K562 (cell line): Measurements from ENCODE around the gene OCRL.

Source experiments
- ETV6 ChIP-seq, 3 experiments: fragments of 150-350 bp in 1 of 3; sonication (generic) in 1 of 3; formaldehyde crosslinking in 1 of 3; IDR thresholded peaks; 2 replicates each; pipeline versions ENCODE4 v1.6.1 to v1.8.0; 2014 to 2022; ENCODE audit warnings: borderline replicate concordance in 2 of 3, low read depth in 2 of 3, antibody characterized with exemption in 1 of 3, low read length in 1 of 3, mild to moderate bottlenecking in 1 of 3, missing genetic modification reagents in 1 of 3
- HNRNPK ChIP-seq: fragments of 200-400 bp; formaldehyde crosslinking; IDR thresholded peaks from one replicate; pipeline ENCODE4 v1.6.1; 2018; ENCODE audit warnings: mild to moderate bottlenecking, low read depth, low read length; ENCODE audit not compliant: poor library complexity, severe bottlenecking
- ZNF174 ChIP-seq: fragments of 250-450 bp; sonication (Bioruptor Pico); IDR thresholded peaks from 2 replicates; pipeline ENCODE4 v1.4.0; 2020; ENCODE audit warnings: mild to moderate bottlenecking
- TF ChIP-seq, protein P1 (sequence below), 2 experiments: fragments of 450-650 bp; formaldehyde crosslinking in 1 of 2; IDR thresholded peaks; 2 replicates each; pipeline versions ENCODE4 v1.4.0 to v1.6.1; 2014 to 2020; ENCODE audit warnings: mild to moderate bottlenecking in 2 of 2, borderline replicate concordance in 1 of 2, low read depth in 1 of 2

DNA sequence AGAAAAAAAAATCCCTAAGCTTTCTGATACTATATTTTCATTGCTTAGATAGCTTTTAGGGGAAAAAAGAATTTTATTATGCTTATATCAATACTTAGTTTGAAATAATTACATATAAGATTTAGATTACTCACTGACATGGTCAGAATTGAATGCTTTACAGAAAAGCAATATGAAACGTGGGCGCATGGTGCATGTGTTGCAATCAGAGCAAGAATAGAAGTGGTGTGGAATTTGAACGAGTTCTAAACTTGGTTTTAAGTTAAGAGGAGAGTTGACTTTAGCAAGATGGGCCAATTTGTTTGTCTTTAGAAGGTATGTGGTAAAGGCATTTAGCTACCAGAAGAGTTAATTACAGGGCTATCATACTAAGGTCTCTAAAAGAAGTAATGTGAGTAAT lies 21.4 kb downstream of the OCRL start:
- TF ChIP-seq, protein P1, sequence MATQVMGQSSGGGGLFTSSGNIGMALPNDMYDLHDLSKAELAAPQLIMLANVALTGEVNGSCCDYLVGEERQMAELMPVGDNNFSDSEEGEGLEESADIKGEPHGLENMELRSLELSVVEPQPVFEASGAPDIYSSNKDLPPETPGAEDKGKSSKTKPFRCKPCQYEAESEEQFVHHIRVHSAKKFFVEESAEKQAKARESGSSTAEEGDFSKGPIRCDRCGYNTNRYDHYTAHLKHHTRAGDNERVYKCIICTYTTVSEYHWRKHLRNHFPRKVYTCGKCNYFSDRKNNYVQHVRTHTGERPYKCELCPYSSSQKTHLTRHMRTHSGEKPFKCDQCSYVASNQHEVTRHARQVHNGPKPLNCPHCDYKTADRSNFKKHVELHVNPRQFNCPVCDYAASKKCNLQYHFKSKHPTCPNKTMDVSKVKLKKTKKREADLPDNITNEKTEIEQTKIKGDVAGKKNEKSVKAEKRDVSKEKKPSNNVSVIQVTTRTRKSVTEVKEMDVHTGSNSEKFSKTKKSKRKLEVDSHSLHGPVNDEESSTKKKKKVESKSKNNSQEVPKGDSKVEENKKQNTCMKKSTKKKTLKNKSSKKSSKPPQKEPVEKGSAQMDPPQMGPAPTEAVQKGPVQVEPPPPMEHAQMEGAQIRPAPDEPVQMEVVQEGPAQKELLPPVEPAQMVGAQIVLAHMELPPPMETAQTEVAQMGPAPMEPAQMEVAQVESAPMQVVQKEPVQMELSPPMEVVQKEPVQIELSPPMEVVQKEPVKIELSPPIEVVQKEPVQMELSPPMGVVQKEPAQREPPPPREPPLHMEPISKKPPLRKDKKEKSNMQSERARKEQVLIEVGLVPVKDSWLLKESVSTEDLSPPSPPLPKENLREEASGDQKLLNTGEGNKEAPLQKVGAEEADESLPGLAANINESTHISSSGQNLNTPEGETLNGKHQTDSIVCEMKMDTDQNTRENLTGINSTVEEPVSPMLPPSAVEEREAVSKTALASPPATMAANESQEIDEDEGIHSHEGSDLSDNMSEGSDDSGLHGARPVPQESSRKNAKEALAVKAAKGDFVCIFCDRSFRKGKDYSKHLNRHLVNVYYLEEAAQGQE (IDR thresholded peaks at IDR 0.05; ENCODE audit: borderline replicate concordance) = no peak
- TF ChIP-seq, protein P1 (CRISPR knock-in tag; IDR thresholded peaks at IDR 0.05; ENCODE audit: low read depth) = no peak
- TF ChIP-seq ZNF174 (CRISPR knock-in tag) (no peak), HNRNPK (no peak), ETV6 (IDR thresholded peaks at IDR 0.05; ENCODE audit: borderline replicate concordance in 1 of 2, low read depth in 2 of 2, low read length in 1 of 2) (no peak), ETV6 (CRISPR knock-in tag; IDR thresholded peaks at IDR 0.05; ENCODE audit: borderline replicate concordance) (no peak)
